DMS 273 treated with DMSO at 0.1 percent for 48 hours (cell line): ENCODE measurements around the gene NOS1AP.

ENCODE experiments used
- DNase-seq: peaks from one replicate; lab custom pipeline; 2025; lab: John Stamatoyannopoulos, UW

Gene NOS1AP

GRCh38 chr1:162367772-162368171 lies 298.3 kb downstream of the NOS1AP start:
- no peak for DNase-seq

- no peak for DNase-seq
Measured at GRCh38 chr1:162368451-162368850, 299.0 kb downstream of the NOS1AP start.

GRCh38 chr1:162369571-162369970 lies 300.1 kb downstream of the NOS1AP start:
- no peak for DNase-seq

GRCh38 chr1:162370161-162370560 lies 300.7 kb downstream of the NOS1AP start:
- DNase-seq = no peak

- no peak for DNase-seq
Measured at GRCh38 chr1:162370721-162371120, 301.2 kb downstream of the NOS1AP start.

GRCh38 chr1:162371611-162372010 lies 302.1 kb downstream of the NOS1AP start:
- DNase-seq = no peak

GRCh38 chr1:162372159-162373071 lies 302.9 kb downstream of the NOS1AP start:
- no peak for DNase-seq

- no peak for DNase-seq
Measured at GRCh38 chr1:162373072-162373427, 303.6 kb downstream of the NOS1AP start.

GRCh38 chr1:162373541-162374260 lies 304.2 kb downstream of the NOS1AP start:
- no peak for DNase-seq

GRCh38 chr1:162374406-162374805 lies 304.9 kb downstream of the NOS1AP start:
- DNase-seq = no peak

GRCh38 chr1:162375463-162375862 lies 306.0 kb downstream of the NOS1AP start:
- no peak for DNase-seq

- no peak for DNase-seq
Measured at GRCh38 chr1:162376691-162377090, 307.2 kb downstream of the NOS1AP start, which contains the start of gene SPATA46. SPATA46 (minus strand) TSS chr1:162376854; CDS start chr1:162376790, 64 bp downstream.

GRCh38 chr1:162380061-162380846 lies 310.8 kb downstream of the NOS1AP start:
- no peak for DNase-seq

- no peak for DNase-seq
Measured at GRCh38 chr1:162381383-162381782, 311.9 kb downstream of the NOS1AP start, which contains the start of gene C1orf226. C1orf226 (plus strand) TSS chr1:162381728; CDS start chr1:162381902, 174 bp downstream.

GRCh38 chr1:162381941-162382750 lies 312.7 kb downstream of the NOS1AP start:
- DNase-seq = no peak

GRCh38 chr1:162383091-162383490 lies 313.6 kb downstream of the NOS1AP start:
- DNase-seq = no peak

- DNase-seq = no peak
Measured at GRCh38 chr1:162383516-162383915, 314.0 kb downstream of the NOS1AP start.

GRCh38 chr1:162384116-162384515 lies 314.6 kb downstream of the NOS1AP start:
- DNase-seq = no peak

- no peak for DNase-seq
Measured at GRCh38 chr1:162384601-162385279, 315.2 kb downstream of the NOS1AP start.

- no peak for DNase-seq
Measured at GRCh38 chr1:162385280-162385623, 315.8 kb downstream of the NOS1AP start.

GRCh38 chr1:162385702-162386101 lies 316.2 kb downstream of the NOS1AP start:
- DNase-seq = no peak
